ENCODE measurements around the gene FHIT.

DNA sequence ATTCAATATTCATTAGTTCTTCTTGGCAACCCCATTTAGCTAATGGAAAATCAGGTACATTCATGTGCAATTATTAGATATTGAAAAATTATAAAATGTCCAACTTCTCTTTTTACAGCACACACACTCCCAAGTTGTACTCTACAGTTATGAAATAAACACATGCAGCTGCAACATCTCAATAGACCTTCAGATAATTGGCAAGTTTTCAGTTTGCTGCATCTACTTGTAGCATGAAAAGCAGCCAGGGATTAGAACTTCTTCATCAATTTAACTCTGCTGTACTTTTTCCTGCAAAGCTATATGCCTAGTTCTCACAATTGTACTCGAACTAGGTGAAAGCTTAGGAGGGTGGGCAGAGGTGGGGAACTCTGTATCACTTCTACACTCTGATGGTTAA is 46.6 kb upstream of the FHIT start:
- TF ChIP-seq, protein P1, sequence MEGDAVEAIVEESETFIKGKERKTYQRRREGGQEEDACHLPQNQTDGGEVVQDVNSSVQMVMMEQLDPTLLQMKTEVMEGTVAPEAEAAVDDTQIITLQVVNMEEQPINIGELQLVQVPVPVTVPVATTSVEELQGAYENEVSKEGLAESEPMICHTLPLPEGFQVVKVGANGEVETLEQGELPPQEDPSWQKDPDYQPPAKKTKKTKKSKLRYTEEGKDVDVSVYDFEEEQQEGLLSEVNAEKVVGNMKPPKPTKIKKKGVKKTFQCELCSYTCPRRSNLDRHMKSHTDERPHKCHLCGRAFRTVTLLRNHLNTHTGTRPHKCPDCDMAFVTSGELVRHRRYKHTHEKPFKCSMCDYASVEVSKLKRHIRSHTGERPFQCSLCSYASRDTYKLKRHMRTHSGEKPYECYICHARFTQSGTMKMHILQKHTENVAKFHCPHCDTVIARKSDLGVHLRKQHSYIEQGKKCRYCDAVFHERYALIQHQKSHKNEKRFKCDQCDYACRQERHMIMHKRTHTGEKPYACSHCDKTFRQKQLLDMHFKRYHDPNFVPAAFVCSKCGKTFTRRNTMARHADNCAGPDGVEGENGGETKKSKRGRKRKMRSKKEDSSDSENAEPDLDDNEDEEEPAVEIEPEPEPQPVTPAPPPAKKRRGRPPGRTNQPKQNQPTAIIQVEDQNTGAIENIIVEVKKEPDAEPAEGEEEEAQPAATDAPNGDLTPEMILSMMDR (conservative IDR thresholded peaks at IDR 0.05): no peak
- TF ChIP-seq EZH2 (IDR thresholded peaks at IDR 0.05; ENCODE audit: low read depth): no peak

Measured in PC-9 (cell line).